GM18505 (cell line): ENCODE measurements around the gene BTF3.

ENCODE experiments used
- ATAC-seq: cut with Tn5 transposase; IDR thresholded peaks from one replicate; pipeline ENCODE4 v1.9.1; 2021; ENCODE audit not compliant: unreplicated experiment
- POLR2A ChIP-seq: IDR thresholded peaks from 4 replicates; pipeline ENCODE4 v1.6.1; 2011; ENCODE audit warnings: borderline replicate concordance; ENCODE audit not compliant: insufficient read depth, insufficient read length; ENCODE audit errors: extremely low read depth

BTF3 gene

GRCh38 chr5:73519531-73520283 lies 21.5 kb downstream of the BTF3 start:
- no peak for TF ChIP-seq POLR2A
- ATAC-seq, result peak; percentile 93

GRCh38 chr5:73522989-73523388 lies 24.7 kb downstream of the BTF3 start:
- no peak for TF ChIP-seq POLR2A
- ATAC-seq, result no peak

GRCh38 chr5:73523861-73524260 lies 25.6 kb downstream of the BTF3 start:
- ATAC-seq, result no peak
- no peak for TF ChIP-seq POLR2A

DNA sequence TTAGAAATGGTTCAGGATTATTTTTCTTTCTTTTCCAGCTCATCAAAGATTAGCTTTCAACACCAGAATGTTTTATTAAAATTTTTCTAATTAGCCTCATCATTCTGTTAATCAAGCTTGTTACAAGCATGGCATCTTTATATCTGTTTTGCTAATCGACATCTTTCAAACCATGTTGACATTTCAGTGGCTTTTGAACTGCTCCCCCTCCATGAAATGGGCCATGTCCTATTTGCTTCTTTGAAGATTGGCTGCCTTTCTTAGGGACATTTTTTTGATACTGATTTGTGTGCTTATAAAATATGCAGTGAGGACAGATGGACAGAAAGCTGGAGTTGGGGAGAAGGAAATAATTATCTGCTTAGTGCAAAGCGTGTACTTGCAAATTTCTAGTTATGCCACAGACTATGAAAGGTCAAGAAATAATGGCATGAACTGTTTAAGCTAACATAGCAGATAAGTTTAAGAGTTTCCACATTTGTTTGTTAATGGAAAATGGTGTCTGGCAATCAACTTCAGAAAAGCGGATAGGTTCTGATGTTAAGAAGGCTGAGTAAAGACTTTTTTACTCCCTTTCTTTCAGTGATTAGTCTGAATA lies 27.5 kb downstream of the BTF3 start:
- ATAC-seq, result no peak
- TF ChIP-seq POLR2A, result no peak

DNA sequence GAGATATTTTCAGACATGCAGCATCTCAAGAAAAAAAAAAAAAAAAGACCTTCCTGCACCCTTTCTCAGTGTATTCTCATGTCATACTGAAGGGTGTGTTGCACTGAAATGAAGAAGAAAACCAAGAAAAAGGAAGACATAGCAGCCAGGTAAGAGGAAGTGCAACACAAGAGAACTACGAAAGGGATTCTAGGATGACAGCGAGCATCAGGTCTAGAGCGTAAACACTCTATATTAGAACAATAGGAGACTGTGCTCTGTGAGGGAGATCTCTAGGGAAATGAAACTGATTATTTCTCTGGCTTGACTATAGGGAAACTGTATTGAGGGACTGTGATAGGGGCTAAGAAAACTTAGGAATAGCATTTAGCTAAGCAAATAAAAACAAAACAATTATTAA lies 30.0 kb downstream of the BTF3 start:
- no peak for TF ChIP-seq POLR2A
- ATAC-seq, result no peak

DNA sequence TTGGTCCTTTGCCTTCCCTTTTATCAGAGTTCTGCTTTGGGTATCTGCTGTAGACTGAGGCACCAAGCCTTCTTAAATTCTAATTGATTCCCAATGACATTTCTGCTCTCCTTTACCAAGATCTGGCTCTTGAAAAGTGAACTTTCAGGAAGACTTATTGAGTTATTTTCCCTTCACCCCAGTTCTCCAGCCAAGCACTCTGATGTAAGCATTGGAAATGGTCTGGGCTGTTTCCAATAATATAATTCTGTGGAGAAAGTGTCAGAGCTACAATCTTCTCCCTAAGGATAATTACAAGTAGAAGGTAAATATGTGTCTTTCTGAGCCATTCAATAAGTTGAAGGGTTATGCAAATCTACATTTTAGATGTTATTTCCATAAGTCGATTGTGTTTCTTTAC lies 30.8 kb downstream of the BTF3 start:
- ATAC-seq, result no peak

GRCh38 chr5:73531356-73531755 lies 33.1 kb downstream of the BTF3 start:
- no peak for TF ChIP-seq POLR2A
- ATAC-seq, result no peak

More for the DNA sequence above, 30.8 kb downstream of the BTF3 start:
- TF ChIP-seq POLR2A, result no peak

DNA sequence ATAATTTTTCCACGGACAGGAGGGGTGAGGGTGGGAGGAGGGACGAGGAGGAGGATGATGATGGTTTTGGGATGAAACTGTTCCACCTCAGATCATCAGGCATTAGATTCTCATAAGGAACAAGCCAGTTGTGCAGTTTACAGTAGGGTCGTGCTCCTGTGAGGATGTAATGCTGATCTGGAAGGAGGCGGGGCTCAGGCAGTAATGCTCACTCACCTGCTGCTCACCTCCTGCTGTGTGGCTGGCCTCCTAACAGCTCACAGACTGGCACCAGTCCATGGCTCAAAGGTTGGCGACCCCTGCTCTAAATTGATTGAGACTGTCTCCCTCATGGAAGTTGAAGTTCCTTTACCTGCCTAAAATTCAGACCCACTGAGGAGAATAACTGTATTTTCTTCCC lies 34.0 kb downstream of the BTF3 start:
- ATAC-seq, result no peak
- no peak for TF ChIP-seq POLR2A

- TF ChIP-seq POLR2A, result no peak
- no peak for ATAC-seq
Observed at GRCh38 chr5:73534011-73534644, 35.9 kb downstream of the BTF3 start.

- TF ChIP-seq POLR2A, result no peak
- ATAC-seq, result no peak
Observed at GRCh38 chr5:73534971-73535370, 36.7 kb downstream of the BTF3 start.

GRCh38 chr5:73539730-73540129 lies 41.5 kb downstream of the BTF3 start:
- no peak for ATAC-seq
- TF ChIP-seq POLR2A, result no peak

GRCh38 chr5:73540192-73540591 lies 42.0 kb downstream of the BTF3 start:
- no peak for TF ChIP-seq POLR2A
- no peak for ATAC-seq

- ATAC-seq, result no peak
Observed at GRCh38 chr5:73542020-73542419, 43.8 kb downstream of the BTF3 start.

More at GRCh38 chr5:73542020-73542419, 43.8 kb downstream of the BTF3 start:
- TF ChIP-seq POLR2A, result no peak
